GM12878 (cell line): ENCODE results near the gene RNPS1. TPM values are rescaled to one million over a fixed set of nuclear protein-coding genes. Genes with fewer than 3 reads are reported as not detected.

Experiments used
- ATAC-seq: fragments of 200-7000 bp; cut with Tn5 transposase; 3 replicates; pipeline ENCODE4 v1.9.1; 2020; ENCODE audit warnings: mild to moderate bottlenecking, moderate library complexity
- BruUV-seq: library from RNA; stranded (reverse); fragments of 400-500 nt; replicated peaks from 2 replicates; lab custom pipeline; 2021; lab: Mats Ljungman, UMichigan
- CTCF ChIA-PET: fragments of 300-600 bp; sonication (Branson Sonifier 250); formaldehyde crosslinking; extraction: SDS; loops from one replicate; lab custom pipeline; 2021; ENCODE audit warnings: inconsistent platforms; lab: Yijun Ruan, JAX
- POLR2A ChIA-PET: fragments of 350-600 bp; formaldehyde crosslinking; extraction: SDS; loops from one replicate; lab custom pipeline; 2021; ENCODE audit warnings: inconsistent platforms; lab: Charles Lee
- RAD21 ChIA-PET: fragments of 300-600 bp; sonication (Branson Sonifier 250); formaldehyde crosslinking; loops from one replicate; lab custom pipeline; 2023; ENCODE audit warnings: antibody characterized with exemption; ENCODE audit not compliant: unreplicated experiment; lab: Charles Lee
- SMC1A ChIA-PET: fragments of 300-600 bp; sonication (Branson Sonifier 250); formaldehyde crosslinking; loops from one replicate; lab custom pipeline; 2023; ENCODE audit not compliant: unreplicated experiment, uncharacterized antibody; lab: Charles Lee
- DNase-seq: peaks from one replicate; pipeline ENCODE4 v3.0.0-alpha.2; 2011; ENCODE audit warnings: low read depth, low spot score
- FAIRE-seq: peaks from 3 replicates; lab custom pipeline; 2011; peaks lifted over from hg19 to GRCh38; lab: Jason Lieb, UNC
- H2AFZ ChIP-seq: 2 replicates; pipeline ENCODE4 v1.6.0; 2011; ENCODE audit warnings: low read depth, low read length, control low read depth; ENCODE audit not compliant: control insufficient read depth
- H3K27ac ChIP-seq: 2 replicates; pipeline ENCODE4 v1.5.1; 2011; ENCODE audit warnings: control low read depth; ENCODE audit not compliant: control insufficient read depth, insufficient read depth
- H3K27me3 ChIP-seq, 2 experiments: replicated peaks in 1 of 2; 2 replicates each; pipeline versions ENCODE4 v1.6.0 to v1.6.1; 2011; ENCODE audit warnings: low read length in 1 of 2; ENCODE audit not compliant: control insufficient read depth in 2 of 2, insufficient read depth in 2 of 2
- H3K36me3 ChIP-seq, 2 experiments: 2 replicates each; pipeline ENCODE4 v1.5.1; 2011; ENCODE audit warnings: low read length in 1 of 2; ENCODE audit not compliant: control insufficient read depth in 2 of 2, insufficient read depth in 2 of 2
- H3K4me1 ChIP-seq: 2 replicates; pipeline ENCODE4 v1.6.1; 2011; ENCODE audit warnings: mild to moderate bottlenecking, low read length, moderate library complexity, mixed read lengths; ENCODE audit not compliant: control insufficient read depth, insufficient read depth
- H3K4me2 ChIP-seq: 2 replicates; pipeline ENCODE4 v1.6.0; 2011; ENCODE audit warnings: control low read depth; ENCODE audit not compliant: control insufficient read depth, insufficient read depth
- H3K4me3 ChIP-seq: fragments of 200-600 bp; sonication (generic); 2 replicates; pipeline ENCODE4 v1.5.1; 2016
- H3K79me2 ChIP-seq: 2 replicates; pipeline ENCODE4 v1.6.0; 2011; ENCODE audit warnings: low read length; ENCODE audit not compliant: control insufficient read depth, insufficient read depth
- H3K9ac ChIP-seq: 2 replicates; pipeline ENCODE4 v1.8.0; 2011; ENCODE audit warnings: low read length, control low read depth, mixed read lengths; ENCODE audit not compliant: control insufficient read depth, insufficient read depth
- H3K9me3 ChIP-seq: replicated peaks from 3 replicates; pipeline ENCODE4 v1.5.1; 2011; ENCODE audit warnings: mild to moderate bottlenecking, low read length; ENCODE audit not compliant: control insufficient read depth, insufficient read depth
- H4K20me1 ChIP-seq: 2 replicates; pipeline ENCODE4 v1.6.0; 2011; ENCODE audit not compliant: control insufficient read depth, insufficient read depth
- BCLAF1 ChIP-seq: fragments of 450-650 bp; IDR thresholded peaks from 2 replicates; pipeline ENCODE4 v1.6.1; 2017; ENCODE audit warnings: antibody characterized with exemption, mild to moderate bottlenecking, moderate library complexity
- CHD4 ChIP-seq: fragments of 200-600 bp; sonication (generic); IDR thresholded peaks from 2 replicates; pipeline ENCODE4 v1.6.1; 2016; ENCODE audit warnings: mild to moderate bottlenecking
- ETV6 ChIP-seq, 2 experiments: fragments of 450-650 bp in 1 of 2; IDR thresholded peaks in 1 of 2; conservative IDR thresholded peaks in 1 of 2; 2 replicates each; pipeline ENCODE4 v1.6.1; 2014; ENCODE audit warnings: antibody characterized with exemption in 1 of 2, borderline replicate concordance in 1 of 2, low read depth in 1 of 2, mild to moderate bottlenecking in 1 of 2, moderate library complexity in 1 of 2
- FOXK2 ChIP-seq: fragments of 450-650 bp; IDR thresholded peaks from 2 replicates; pipeline ENCODE4 v1.6.1; 2017; ENCODE audit warnings: mild to moderate bottlenecking, moderate library complexity
- KAT2A ChIP-seq: conservative IDR thresholded peaks from 2 replicates; pipeline ENCODE4 v1.6.1; 2011; ENCODE audit warnings: low read depth, low read length; ENCODE audit not compliant: control insufficient read depth
- RCOR1 ChIP-seq: conservative IDR thresholded peaks from 2 replicates; pipeline ENCODE4 v1.6.1; 2012; ENCODE audit warnings: low read depth, low read length, improper control_type of control experiment
- SP1 ChIP-seq: IDR thresholded peaks from one replicate; pipeline ENCODE4 v1.6.1; 2011; ENCODE audit warnings: low read depth, low read length
- STAT1 ChIP-seq: fragments of 450-650 bp; conservative IDR thresholded peaks from 2 replicates; pipeline ENCODE4 v1.6.1; 2014; ENCODE audit warnings: antibody characterized with exemption, mild to moderate bottlenecking
- YY1 ChIP-seq: IDR thresholded peaks from 2 replicates; pipeline ENCODE4 v1.6.1; 2011; ENCODE audit warnings: low read depth, mild to moderate bottlenecking, low read length
- ZBTB11 ChIP-seq: fragments of 450-650 bp; formaldehyde crosslinking; IDR thresholded peaks from 2 replicates; pipeline ENCODE4 v1.5.0; 2022; ENCODE audit warnings: mild to moderate bottlenecking, missing genetic modification characterization
- ZNF687 ChIP-seq: fragments of 450-650 bp; IDR thresholded peaks from 2 replicates; pipeline ENCODE4 v1.6.1; 2017; ENCODE audit warnings: mild to moderate bottlenecking, moderate library complexity
- ZSCAN29 ChIP-seq: fragments of 450-650 bp; IDR thresholded peaks from 2 replicates; pipeline ENCODE4 v1.6.1; 2017; ENCODE audit warnings: mild to moderate bottlenecking, moderate library complexity
- WGBS: methylation state at CpG from one replicate; pipeline ENCODE4 v1.1.6; 2016; ENCODE audit warnings: low lambda C conversion rate; ENCODE audit not compliant: insufficient replicate concordance, insufficient coverage; ENCODE audit errors: missing lambda C conversion rate; 5-methylcytosine and 5-hydroxymethylcytosine counted together
- in situ Hi-C: fragments of 300-500 bp; cut with MboI; formaldehyde crosslinking; loops from 9 replicates; pipeline ENCODE4 v1.14.3; 2018; ENCODE audit warnings: mixed read lengths
- intact Hi-C: fragments of 100-400 bp; cut with micrococcal nuclease; formaldehyde crosslinking; loops from one replicate; pipeline ENCODE4 v1.14.2; 2022; ENCODE audit not compliant: unreplicated experiment
- polyA plus RNA-seq, 11 experiments: library from polyadenylated mRNA; depleted of rRNA in 4 of 11; unstranded in 6 of 11; stranded (reverse) in 5 of 11; fragments of >200 nt; fragmentation: Nextera tagmentation in 4 of 11; fragmentation: Illumina TruSeq in 1 of 11; extraction: Ambion mirVana in 4 of 11; extraction: Trizol in 1 of 11; gene quantifications; 1 replicate in 1 of 11; 2 replicates in 10 of 11; pipeline versions ENCODE4 v1.2.1 to v1.2.3, GENCODE V29; 2011 to 2016; ENCODE audit warnings: inconsistent platforms in 2 of 11, missing spikeins in 2 of 11, low read depth in 1 of 11
- total RNA-seq, 4 experiments: library from RNA; depleted of rRNA in 3 of 4; stranded (reverse); fragments of >200 nt in 3 of 4; fragmentation: Illumina TruSeq in 1 of 4; extraction: Trizol in 1 of 4; gene quantifications; 2 replicates each; pipeline versions ENCODE4 v1.2.1 to v1.2.3, GENCODE V29; 2013 to 2021

Gene RNPS1
- total and polyA plus RNA-seq, 10 of the 15 experiments (the other 5 are each of a cell fraction or from before 2014, with no cell fraction given) = 38.2 to 359 (median 188) TPM

- no peak overlapping the region for H3K4me3 ChIP-seq
- ChIA-PET SMC1A (no interaction called here), RAD21 (no interaction called here), POLR2A (no interaction called here), CTCF (no interaction called here)
- BruUV-seq = no TSS peak
- no peak for FAIRE-seq
- no peak overlapping the region for H3K27ac ChIP-seq
- intact Hi-C loops (no loop called here), in situ Hi-C loops (no loop called here)
- no peaks in the 10 kb centered on the region for H3K36me3 ChIP-seq
- H3K4me2 ChIP-seq = no peak overlapping the region
- H3K4me1 ChIP-seq = no peaks in the 10 kb centered on the region
- no peak for DNase-seq
- 94% methylated on average over 33 of the region's 35 CpGs for WGBS
- H3K79me2 ChIP-seq = no peaks in the 10 kb centered on the region
- H3K27me3 ChIP-seq = no peaks in the 10 kb centered on the region; a peak in 1 of 4 replicates
- no peak for ATAC-seq
- H3K9ac ChIP-seq = no peak overlapping the region
- no peaks in the 10 kb centered on the region for H3K9me3 ChIP-seq
- no peaks in the 10 kb centered on the region for H4K20me1 ChIP-seq
- H2AFZ ChIP-seq = no peak overlapping the region
- TF ChIP-seq ZNF687 (no peak), BCLAF1 (no peak), ZSCAN29 (no peak), KAT2A (no peak), RCOR1 (no peak), ZBTB11 (no peak), SP1 (no peak), FOXK2 (no peak), ETV6 (conservative IDR thresholded peaks at IDR 0.05 in 1 of 2, IDR thresholded peaks at IDR 0.05 in 1 of 2; ENCODE audit: borderline replicate concordance in 1 of 2, low read depth in 1 of 2) (no peak), CHD4 (no peak), YY1 (no peak), STAT1 (no peak)
Observed at GRCh38 chr16:2287916-2288547, 20.1 kb upstream of the RNPS1 start.
